NCI-H748 (cell line): ENCODE results near the gene MS4A18.
"Not testable (repeated sequence)": the region's sequence is repeated elsewhere in the genome, so short reads cannot be mapped to it uniquely, and the experiment has no call there.

ENCODE experiments used
- DNase-seq: peaks from one replicate; lab custom pipeline; 2025; ENCODE audit not compliant: unreplicated experiment; lab: John Stamatoyannopoulos, UW

Gene MS4A18

DNA sequence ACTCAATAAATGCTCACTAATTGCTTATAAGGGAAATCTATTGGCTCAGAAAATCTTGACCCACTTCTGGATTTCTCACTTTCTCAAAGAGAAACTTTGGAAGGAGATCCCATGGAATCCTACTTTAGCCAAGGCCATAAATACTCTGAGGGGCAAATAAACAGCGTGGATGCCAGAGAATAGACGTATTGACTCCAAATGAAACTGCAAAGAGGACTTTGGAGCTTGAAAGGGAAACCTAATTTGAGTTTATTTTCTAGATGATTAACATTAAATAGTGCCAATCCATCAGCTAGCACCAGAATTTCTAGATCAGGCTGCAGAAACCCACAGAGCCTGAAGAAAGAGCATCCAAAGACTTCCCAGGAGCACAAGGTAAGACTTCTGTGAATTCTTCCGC, at the start of gene MS4A18:
TSS of gene MS4A18 (plus strand) at position 301 of the 400 bp plus-strand sequence.
- DNase-seq = no peak

DNA sequence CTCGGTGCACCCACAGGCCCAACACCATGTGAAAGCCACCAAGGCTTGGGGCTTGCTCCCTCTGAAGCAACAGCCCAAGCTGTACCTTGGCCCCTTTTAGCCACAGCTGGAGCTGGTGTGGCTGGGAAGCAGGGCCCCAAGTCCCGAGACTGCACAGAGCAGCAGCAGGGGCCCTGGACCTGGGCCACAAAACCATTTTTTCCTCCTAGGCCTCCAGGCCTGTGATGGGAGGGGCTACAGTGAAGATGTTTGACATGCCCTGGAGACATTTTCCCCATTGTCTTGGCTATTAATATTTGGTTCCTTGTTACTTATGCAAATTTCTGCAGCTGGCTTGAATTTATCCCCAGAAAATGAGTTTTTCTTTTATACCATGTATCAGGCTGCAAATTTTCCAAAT, 46.3 kb upstream of the MS4A18 start:
- DNase-seq = not testable (repeated sequence)

- DNase-seq = no peak
These were observed 44.6 kb upstream of the MS4A18 start for GRCh38 chr11:60679879-60680278.

GRCh38 chr11:60680455-60681119, 43.9 kb upstream of the MS4A18 start:
- DNase-seq = no peak

DNA sequence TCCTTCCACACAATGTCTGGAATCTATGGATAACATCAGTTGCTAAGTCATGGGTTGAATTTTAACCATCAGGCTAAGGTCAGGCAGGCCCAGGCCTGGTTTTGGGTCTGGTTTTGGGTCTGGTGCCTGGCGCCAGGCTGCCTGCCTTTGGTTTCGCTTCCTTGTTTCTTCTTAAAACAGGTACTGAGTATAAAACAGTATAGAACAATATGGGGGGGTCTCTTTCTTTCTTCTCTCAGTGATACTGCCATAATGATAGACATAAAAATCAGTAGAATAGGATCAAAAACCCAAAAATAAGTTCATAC, 40.0 kb upstream of the MS4A18 start:
- DNase-seq = not testable (repeated sequence)

- no peak for DNase-seq
These were observed 32.9 kb upstream of the MS4A18 start for GRCh38 chr11:60691661-60692060.

DNA sequence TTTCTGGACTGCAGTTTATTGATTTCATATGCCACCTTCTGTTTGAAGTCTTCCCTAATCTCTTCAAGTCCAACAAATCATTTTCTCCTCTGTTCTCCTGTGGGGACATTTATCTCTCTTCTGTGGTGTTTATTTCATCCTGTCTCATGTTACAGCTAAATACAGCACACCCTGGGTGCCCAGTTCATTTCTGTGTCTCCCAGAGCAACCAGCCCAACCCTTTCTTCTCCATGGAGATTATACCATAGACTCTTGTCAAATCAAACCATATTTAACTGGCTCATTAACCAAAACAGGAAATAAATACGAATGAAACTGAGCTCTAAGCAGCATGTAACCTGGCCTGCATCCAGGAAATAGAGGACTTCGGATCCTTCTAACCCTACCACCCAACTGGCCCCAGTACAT, 25.2 kb upstream of the MS4A18 start, which contains the start of gene MS4A8:
TSS of gene MS4A8 (plus strand) at position 329 of the 408 bp plus-strand sequence. CDS start 1,249 bp downstream, outside the sequence.
- peak; percentile 99 for DNase-seq

DNA sequence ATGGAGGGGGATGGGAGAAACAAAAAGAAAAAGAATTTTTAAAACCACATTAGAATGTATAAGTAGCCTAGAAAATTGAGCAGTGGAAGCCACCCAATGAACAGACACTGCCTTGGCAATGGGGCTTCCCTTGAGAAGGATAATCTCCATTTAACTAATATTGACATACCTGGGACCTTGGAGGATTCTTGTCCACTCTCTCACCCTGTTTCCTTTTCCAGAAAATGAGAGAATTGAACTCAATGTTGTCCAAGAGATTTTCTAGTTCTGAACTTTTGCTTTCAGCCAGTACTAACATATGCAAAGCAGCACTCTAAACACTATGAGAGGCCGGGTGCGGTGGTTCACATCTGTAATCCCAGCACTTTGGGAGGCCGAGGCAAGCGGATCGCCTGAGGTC, 24.6 kb upstream of the MS4A18 start:
- peak; percentile 51 for DNase-seq

GRCh38 chr11:60700689-60701468, 23.6 kb upstream of the MS4A18 start:
- peak; percentile 95 for DNase-seq

DNA sequence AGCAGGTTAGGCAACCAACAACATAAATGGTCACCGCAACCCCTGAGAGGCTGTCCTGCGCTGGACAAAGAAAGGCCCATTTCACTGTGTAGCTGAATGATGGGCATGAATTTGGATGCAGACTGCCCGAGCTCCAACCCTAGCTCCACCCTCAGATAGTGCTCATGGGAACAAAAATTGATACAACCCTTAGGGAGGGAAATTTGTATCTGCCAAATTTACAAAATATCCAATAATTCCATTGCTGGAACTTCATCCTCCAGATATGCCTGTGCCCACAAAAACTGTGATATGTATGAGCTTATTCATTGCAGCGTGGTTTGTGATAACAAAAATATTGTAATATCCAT, 23.1 kb upstream of the MS4A18 start:
- no peak for DNase-seq

DNA sequence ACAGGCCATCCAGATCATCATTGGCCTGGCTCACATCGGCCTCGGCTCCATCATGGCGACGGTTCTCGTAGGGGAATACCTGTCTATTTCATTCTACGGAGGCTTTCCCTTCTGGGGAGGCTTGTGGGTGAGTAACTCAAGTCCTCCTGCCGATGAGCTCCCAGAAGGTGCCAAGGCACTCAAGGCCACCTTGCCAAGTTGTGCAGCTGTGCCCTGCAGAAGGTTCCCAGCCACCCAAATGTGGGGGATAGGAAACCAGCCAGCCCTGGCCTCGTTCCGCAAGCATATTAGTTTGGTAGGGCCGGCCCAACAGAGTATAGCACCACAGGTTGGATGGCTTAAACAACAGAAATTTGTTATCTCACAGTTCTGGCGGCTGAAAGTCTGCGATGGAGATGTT, 21.1 kb upstream of the MS4A18 start:
- DNase-seq = no peak

DNA sequence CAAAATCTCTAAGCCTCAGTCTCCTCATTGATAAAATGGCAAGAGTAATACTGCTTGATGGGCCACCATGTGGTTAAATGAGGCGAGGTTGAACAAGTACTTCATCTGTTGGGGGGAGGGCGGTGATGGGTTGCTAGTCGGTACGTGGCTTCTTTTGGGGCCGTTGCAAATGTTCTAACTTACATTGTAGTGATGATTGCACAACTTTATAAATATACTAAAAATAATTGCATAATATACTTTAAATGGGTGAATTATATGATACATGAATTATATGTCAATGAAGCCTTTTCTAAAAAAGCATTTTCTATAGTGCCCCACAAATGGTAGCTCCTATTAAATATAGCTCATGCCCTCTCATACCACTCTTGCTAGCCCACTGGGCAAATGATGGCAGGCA, 18.6 kb upstream of the MS4A18 start:
- DNase-seq = no peak

DNA sequence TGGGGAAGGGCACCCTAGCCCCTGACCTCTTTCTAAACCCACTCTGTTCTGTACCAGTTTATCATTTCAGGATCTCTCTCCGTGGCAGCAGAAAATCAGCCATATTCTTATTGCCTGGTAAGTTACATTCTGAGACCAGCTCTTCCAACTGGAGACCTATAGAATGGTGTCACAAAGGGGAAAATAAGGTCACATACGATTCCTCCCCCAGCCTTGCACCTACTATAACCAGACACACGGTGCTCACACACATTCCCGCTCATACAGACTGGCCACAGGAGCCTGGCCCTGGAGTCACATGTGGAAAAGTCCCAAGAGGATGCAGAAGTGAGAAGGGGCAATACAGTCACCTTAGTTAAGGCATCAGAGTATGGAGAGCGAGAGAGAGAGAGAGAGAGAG, 17.6 kb upstream of the MS4A18 start:
- no peak for DNase-seq

- no peak for DNase-seq
These were observed 14.0 kb upstream of the MS4A18 start for GRCh38 chr11:60710482-60710881.

GRCh38 chr11:60711276-60711675, 13.2 kb upstream of the MS4A18 start:
- no peak for DNase-seq

GRCh38 chr11:60713423-60713822, 11.1 kb upstream of the MS4A18 start:
- not testable (repeated sequence) for DNase-seq

GRCh38 chr11:60717956-60718355, 6.6 kb upstream of the MS4A18 start:
- DNase-seq = no peak

- DNase-seq = no peak
These were observed 5.8 kb upstream of the MS4A18 start for GRCh38 chr11:60718524-60719316.

DNA sequence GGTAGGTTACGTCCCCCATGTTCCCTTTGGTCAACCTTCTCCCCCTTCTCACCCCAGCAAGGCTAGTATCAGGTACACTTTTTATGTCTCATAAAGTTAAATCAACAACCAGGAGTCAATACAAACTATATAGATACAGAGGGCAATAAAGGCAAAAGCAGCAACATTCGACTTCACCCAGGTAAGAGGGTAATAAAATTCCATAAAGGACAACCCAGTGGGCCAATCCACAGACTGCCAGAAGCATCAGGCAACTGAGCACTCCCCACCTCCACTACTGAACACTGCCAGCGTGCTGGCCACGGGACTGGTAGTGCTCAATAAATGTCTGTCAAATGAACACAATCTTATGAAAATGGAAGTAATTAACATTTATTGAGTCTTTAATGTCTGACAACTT, 5.1 kb upstream of the MS4A18 start:
- DNase-seq = no peak

- DNase-seq = no peak
These were observed 4.1 kb upstream of the MS4A18 start for GRCh38 chr11:60720460-60720859.

DNA sequence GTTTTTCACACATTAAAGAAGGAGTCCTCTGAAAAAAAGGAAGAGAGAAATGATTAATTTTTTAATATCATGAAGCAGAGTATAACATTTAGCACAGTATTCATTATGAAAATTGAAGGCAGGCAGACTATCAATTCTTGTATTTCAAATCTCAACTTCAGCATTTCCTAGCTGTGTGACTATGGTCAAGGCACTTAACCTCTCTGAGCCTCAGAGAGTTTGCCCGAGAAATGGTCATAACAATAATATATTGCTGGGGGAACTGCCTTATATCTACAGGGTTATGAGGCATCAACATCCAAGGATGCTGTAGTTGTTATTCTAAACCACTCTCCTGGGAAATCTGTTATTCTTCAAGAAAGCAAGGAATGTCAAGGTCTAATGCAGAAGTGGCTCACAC, 1.1 kb downstream of the MS4A18 start:
- DNase-seq = no peak

GRCh38 chr11:60731586-60731985, 7.1 kb downstream of the MS4A18 start:
- no peak for DNase-seq
